IPS-15b (cell line): Measurements from ENCODE around the gene TNPO3.

ENCODE experiments used
- H3K27me3 ChIP-seq: one replicate; pipeline ENCODE4 v1.6.1; 2013; ENCODE audit warnings: low read length; ENCODE audit not compliant: control insufficient read depth, insufficient read depth
- H3K36me3 ChIP-seq: one replicate; pipeline ENCODE4 v1.6.1; 2013; ENCODE audit warnings: low read length; ENCODE audit not compliant: control insufficient read depth, insufficient read depth
- H3K4me1 ChIP-seq: one replicate; pipeline ENCODE4 v1.6.1; 2013; ENCODE audit warnings: mild to moderate bottlenecking, low read length; ENCODE audit not compliant: control insufficient read depth, insufficient read depth
- H3K4me3 ChIP-seq: one replicate; pipeline ENCODE4 v1.5.1; 2013; ENCODE audit warnings: low read depth, low read length
- H3K9ac ChIP-seq: one replicate; pipeline ENCODE4 v1.6.1; 2013; ENCODE audit warnings: low read depth, mild to moderate bottlenecking, low read length
- H3K9me3 ChIP-seq: one replicate; pipeline ENCODE4 v1.6.1; 2013; ENCODE audit warnings: mild to moderate bottlenecking, low read length; ENCODE audit not compliant: control insufficient read depth, insufficient read depth

The TNPO3 gene

DNA sequence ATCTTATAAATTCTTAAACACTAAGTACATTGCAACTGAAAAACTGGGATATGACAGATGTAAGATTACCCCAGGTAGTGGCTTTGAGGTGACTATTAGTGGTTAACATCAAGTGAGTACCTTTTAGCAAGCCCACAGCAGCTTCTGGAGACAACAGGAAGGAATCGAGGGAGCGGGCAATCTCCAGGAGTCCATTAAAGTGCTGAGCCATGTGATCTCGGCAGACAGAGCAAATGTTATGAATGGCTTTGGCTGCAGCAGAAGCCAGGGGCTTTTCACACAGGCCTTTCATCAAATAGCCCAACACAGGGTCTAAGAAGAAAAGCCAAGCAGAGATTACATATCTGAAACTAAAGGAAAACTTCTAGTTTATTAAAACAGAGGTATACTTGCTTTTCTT lies 68.3 kb downstream of the TNPO3 start:
- no peaks in the 10 kb centered on the region for H3K4me1 ChIP-seq
- no peak overlapping the region for H3K9ac ChIP-seq
- H3K4me3 ChIP-seq, result no peak overlapping the region
- H3K27me3 ChIP-seq, result no peaks in the 10 kb centered on the region
- peaks cover 11% of the 10 kb centered on the region for H3K36me3 ChIP-seq
- no peaks in the 10 kb centered on the region for H3K9me3 ChIP-seq

DNA sequence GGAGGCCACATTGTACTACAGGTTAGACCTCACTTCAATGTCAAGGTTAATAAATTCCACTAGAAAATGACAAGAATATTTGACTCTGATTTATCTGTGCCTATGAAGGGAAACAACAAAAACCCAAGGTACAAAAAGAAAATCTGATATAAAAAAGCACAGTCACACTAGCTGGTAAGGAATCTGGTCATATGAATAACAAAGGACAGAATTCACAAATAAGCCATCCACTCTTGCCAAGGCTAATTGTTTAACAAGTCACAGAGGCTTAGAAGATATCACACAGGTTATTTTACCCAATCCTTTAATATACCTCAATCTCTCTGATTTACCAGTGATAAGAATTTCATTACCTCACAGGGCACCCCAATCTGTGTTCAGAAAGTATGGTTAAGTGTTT lies 69.3 kb downstream of the TNPO3 start:
- peaks cover 10% of the 10 kb centered on the region for H3K36me3 ChIP-seq

DNA sequence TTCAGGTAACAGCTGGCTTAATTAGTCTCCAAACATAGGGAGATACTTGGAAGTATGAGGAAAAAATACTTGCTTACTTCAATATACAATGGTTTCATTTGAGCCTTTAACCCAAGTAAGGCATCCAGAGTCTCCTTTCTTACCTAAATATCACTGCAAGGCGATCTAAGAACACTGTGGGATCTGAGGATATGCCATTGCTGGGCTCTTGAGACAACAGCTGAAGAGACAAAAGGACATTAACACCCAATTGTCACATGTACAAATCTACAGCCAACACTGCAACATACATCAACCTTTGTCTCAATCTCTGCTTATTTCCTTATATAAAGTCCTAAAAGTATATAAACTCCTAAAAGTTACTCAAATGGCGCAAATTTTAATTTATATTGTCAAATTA lies 72.8 kb downstream of the TNPO3 start:
- H3K36me3 ChIP-seq, result peaks cover 4% of the 10 kb centered on the region
- no peaks in the 10 kb centered on the region for H3K9me3 ChIP-seq
- H3K9ac ChIP-seq, result no peak overlapping the region
- no peaks in the 10 kb centered on the region for H3K27me3 ChIP-seq
- no peak overlapping the region for H3K4me3 ChIP-seq
- H3K4me1 ChIP-seq, result no peaks in the 10 kb centered on the region

More for the DNA sequence above, 69.3 kb downstream of the TNPO3 start:
- H3K9ac ChIP-seq, result no peak overlapping the region
- no peaks in the 10 kb centered on the region for H3K4me1 ChIP-seq
- no peaks in the 10 kb centered on the region for H3K9me3 ChIP-seq
- H3K27me3 ChIP-seq, result no peaks in the 10 kb centered on the region
- no peak overlapping the region for H3K4me3 ChIP-seq

DNA sequence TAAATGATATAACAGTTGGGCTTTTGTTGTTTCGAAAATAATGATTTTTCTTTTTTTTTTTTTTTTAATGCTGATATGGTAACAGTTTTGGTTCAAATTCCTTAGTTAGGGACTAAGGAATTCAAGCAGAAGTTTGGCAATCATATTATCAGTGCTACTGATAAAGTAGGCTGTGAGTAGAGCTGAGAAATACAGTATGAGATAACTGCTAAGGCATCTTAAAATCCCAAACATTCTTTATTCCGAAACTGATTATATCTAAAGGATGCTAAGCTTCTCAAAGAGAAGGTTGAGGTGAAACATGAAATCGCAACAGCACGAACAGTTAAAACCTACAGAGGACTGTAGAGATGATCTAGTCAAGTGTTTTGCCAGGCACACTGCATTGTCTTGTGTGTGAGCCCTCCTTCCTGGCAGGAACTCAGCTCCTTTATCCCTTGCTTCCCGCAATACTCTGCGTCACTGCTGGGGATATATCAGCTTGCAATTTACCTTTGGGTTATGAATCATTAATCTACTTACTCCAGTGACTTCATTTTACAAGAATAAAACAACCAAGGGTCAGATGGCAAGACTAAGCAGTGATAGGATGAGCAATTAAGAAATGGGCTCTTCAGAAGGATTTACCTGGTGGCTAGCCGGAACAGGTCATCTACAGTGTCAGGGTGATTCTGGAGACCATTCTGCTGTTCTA lies 80.5 kb downstream of the TNPO3 start:
- Histone ChIP-seq H3K9me3 (no peaks in the 10 kb centered on the region), H3K27me3 (no peaks in the 10 kb centered on the region), H3K36me3 (peaks cover 37% of the 10 kb centered on the region), H3K9ac (no peak overlapping the region), H3K4me3 (no peak overlapping the region), H3K4me1 (no peaks in the 10 kb centered on the region)

DNA sequence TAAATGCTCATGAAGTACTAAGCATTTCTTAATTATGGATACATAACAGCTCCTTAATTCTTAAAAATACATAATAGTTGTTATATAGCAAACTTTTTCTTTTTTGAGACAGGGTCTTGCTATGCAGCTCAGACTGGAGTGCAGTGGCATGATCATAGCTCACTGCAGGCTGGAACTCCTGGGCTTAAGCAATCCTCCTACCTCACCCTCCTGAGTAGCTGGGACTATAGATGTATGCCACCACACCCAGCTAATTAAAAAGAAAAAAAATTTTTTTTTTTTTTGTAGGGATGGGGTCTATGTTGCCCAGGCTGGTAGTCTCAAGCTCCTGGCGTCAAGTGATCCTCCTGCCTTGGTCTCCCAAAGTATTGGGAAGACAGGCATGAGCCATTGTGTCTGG lies 86.3 kb downstream of the TNPO3 start:
- H3K36me3 ChIP-seq, result peaks cover 26% of the 10 kb centered on the region
- H3K4me3 ChIP-seq, result no peak overlapping the region
- no peak overlapping the region for H3K9ac ChIP-seq
- H3K27me3 ChIP-seq, result no peaks in the 10 kb centered on the region
- peaks cover 3% of the 10 kb centered on the region for H3K4me1 ChIP-seq
- no peaks in the 10 kb centered on the region for H3K9me3 ChIP-seq

DNA sequence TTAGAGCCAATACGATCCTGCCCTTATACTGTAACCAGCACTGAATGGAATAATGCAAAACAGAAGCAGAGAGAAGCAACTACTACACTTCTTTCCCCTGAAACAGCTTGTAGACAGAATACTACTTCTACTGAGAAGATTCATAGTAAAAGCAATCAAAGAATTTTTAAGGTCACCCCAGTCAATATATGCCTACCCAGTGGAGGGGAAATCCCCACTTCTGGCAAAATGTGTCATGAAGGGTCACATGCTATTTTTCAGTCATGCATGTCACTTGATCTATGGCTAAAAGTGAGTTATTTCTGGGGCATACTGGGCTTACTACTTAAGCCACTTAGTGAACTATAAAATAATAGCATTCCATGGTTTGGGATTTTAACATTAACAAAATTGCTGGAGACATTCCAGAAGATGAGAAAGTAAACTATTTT lies 91.6 kb downstream of the TNPO3 start:
- Histone ChIP-seq H3K4me3 (no peak overlapping the region), H3K9ac (no peak overlapping the region), H3K36me3 (peaks cover 7% of the 10 kb centered on the region), H3K27me3 (no peaks in the 10 kb centered on the region), H3K9me3 (no peaks in the 10 kb centered on the region), H3K4me1 (peaks cover 3% of the 10 kb centered on the region)

DNA sequence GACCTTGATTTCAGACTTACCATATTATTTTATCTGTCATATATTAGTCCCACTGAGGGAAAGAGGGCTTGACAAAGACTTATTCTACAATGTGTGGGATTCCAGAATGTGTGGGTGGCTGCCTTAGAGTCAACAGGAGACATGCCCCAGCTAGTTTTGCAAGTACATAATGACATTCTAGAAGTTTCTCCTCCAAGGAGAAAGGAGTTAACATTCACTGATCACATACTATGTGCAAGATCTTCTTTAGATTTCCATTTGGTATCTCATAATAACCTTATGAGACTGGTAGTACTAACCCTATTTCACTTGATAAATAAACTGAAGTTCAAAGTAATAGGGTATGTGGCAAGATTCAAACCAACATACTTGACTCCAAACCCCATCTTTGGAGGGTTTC lies 92.0 kb downstream of the TNPO3 start:
- H3K27me3 ChIP-seq, result no peaks in the 10 kb centered on the region
- H3K36me3 ChIP-seq, result peaks cover 7% of the 10 kb centered on the region
- H3K9me3 ChIP-seq, result no peaks in the 10 kb centered on the region
- H3K4me3 ChIP-seq, result no peak overlapping the region
- H3K9ac ChIP-seq, result no peak overlapping the region
- peaks cover 3% of the 10 kb centered on the region for H3K4me1 ChIP-seq

DNA sequence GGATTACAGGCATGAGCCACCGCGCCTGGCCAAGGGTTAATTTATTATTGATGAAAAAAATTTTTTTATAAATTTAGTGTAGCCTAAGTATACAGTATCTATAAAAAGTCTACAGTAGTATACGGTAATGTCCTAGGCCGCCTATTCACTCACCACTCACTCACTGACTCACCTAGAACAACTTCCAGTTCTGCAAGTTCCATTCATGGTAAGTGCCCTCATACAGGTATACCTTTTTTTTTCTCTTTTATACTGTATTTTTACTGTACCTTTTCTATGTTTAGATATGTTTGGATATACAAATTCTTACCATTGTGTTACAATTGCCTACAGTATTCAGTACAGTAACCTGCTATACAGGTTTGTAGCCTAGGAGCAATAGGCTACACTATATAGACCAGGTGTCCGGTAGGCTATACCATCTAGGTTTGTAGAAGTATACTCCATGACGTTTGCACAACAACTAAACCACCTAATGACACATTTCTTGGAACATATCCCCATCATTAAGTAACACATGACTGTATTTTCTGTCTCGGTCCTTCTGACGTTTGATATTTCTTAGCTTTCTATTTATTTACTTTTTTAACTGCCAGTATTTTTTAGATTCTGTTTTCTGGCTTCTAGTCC lies 93.8 kb downstream of the TNPO3 start:
- peaks cover 10% of the 10 kb centered on the region for H3K36me3 ChIP-seq

DNA sequence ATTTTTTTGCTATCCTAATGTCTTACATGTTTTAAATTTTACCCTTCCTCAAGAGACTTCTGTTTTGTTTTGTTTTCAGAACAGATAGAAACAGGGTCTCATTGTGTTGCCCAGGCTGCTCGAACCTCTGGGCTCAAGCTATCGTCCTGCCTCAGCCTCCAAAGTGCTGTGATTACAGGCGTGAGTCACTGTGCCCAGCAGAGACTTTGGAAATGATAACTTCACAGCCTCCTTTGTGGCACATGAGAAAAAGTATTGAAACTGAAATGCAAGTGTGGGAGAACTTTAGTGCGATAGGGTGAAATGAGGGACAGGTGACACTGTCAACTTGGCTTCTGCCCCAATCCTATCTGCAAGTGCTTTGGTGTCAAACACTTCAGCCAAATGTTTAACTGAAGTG lies 95.6 kb downstream of the TNPO3 start:
- no peak overlapping the region for H3K9ac ChIP-seq
- no peaks in the 10 kb centered on the region for H3K9me3 ChIP-seq
- no peaks in the 10 kb centered on the region for H3K27me3 ChIP-seq
- no peak overlapping the region for H3K4me3 ChIP-seq
- H3K4me1 ChIP-seq, result peaks cover 5% of the 10 kb centered on the region
- H3K36me3 ChIP-seq, result peaks cover 10% of the 10 kb centered on the region

More for the DNA sequence above, 93.8 kb downstream of the TNPO3 start:
- Histone ChIP-seq H3K27me3 (no peaks in the 10 kb centered on the region), H3K4me1 (peaks cover 3% of the 10 kb centered on the region), H3K9ac (no peak overlapping the region), H3K4me3 (no peak overlapping the region), H3K9me3 (no peaks in the 10 kb centered on the region)

DNA sequence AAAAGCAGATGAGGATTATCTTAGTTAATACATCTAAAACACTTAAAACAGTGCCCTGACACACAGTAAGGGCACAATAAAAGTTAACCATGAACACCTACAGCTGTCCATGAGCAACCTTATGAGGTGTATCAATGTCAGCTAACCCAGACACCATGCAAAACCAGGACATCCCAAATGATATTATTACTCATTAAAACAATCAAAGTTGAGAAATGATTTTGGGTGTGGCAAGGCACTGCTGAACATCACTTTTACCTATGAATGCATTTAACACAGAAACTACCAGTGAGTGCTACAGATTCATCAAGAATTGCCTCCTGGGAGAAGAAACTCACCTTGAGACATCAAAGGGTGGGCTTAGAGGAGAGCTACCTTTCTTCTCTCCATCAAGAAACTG lies 98.9 kb downstream of the TNPO3 start:
- Histone ChIP-seq H3K36me3 (peaks cover 10% of the 10 kb centered on the region), H3K4me3 (no peak overlapping the region), H3K9me3 (no peaks in the 10 kb centered on the region), H3K9ac (no peak overlapping the region), H3K27me3 (no peaks in the 10 kb centered on the region), H3K4me1 (peaks cover 9% of the 10 kb centered on the region)

DNA sequence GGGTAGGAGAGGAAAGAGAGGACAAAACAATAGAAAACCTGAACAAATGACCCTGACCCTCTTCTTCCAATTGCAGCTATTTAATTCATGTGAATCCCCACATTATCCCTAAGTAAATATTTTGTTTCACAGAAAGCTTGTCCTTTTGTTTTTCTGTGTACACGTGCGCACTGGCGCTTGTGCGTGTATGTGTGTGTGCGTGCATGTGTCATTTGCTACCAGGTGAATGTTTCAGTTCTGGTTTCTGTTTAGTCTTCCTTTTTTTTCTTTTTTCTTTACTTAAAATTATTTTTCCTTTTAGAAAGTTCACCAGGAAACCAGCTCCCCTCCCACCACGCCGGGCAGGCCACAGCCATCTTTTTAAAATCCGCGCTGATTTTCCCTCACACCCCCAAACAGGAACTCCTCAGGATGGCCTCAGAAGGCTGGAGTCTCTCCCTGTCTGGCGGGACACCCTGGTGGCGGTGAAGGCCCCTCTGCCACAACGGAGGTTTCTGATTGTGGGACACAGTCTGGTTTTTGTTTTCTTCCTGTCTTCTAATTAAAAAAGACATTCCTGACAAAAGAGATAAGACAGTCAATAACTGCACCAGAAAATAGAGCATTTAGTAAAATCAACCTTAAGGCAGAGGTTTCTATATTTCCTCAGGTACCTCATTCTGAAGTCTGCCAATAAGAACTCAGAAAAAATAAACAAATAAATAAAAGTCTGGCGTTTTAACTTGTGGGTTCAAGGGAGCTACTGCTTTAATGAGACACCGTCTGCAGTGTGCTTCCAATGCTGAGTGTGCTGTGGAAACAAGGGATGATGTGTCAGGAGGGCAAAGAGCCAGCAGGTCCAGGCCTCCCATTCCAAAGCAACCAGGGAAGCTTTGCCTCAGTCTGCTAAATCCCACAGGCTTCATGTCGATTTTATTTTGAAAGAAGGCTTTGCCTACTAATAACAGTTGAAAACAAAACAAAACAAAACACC lies 99.8 kb downstream of the TNPO3 start:
- H3K4me1 ChIP-seq, result peaks cover 9% of the 10 kb centered on the region
- no peak overlapping the region for H3K4me3 ChIP-seq
- no peaks in the 10 kb centered on the region for H3K27me3 ChIP-seq
- peaks cover 10% of the 10 kb centered on the region for H3K36me3 ChIP-seq
- H3K9ac ChIP-seq, result no peak overlapping the region
- H3K9me3 ChIP-seq, result no peaks in the 10 kb centered on the region
